ENCODE measurements around the gene BTLA. TPM values are rescaled to one million over a fixed set of nuclear protein-coding genes. Genes with fewer than 3 reads are reported as not detected.

BTLA gene
- total RNA-seq, 1 donor, result not detected

- TF ChIP-seq CTCF (IDR thresholded peaks at IDR 0.05; ENCODE audit: insufficient read depth, low read depth, low read length), result no peak
- H3K4me3 ChIP-seq (ENCODE audit: low read depth, low read length), result no peak overlapping the region
- DNase-seq (ENCODE audit: low read depth), result no peak
These were observed 43.1 kb downstream of the BTLA start for GRCh38 chr3:112456147-112456546.

- no peak for TF ChIP-seq CTCF (IDR thresholded peaks at IDR 0.05; ENCODE audit: insufficient read depth, low read depth, low read length)
- DNase-seq (ENCODE audit: low read depth), result no peak
- H3K4me3 ChIP-seq (ENCODE audit: low read depth, low read length), result no peak overlapping the region
These were observed 50.3 kb downstream of the BTLA start for GRCh38 chr3:112448939-112449338.

- no peak for TF ChIP-seq CTCF (IDR thresholded peaks at IDR 0.05; ENCODE audit: insufficient read depth, low read depth, low read length)
- no peak overlapping the region for H3K4me3 ChIP-seq (ENCODE audit: low read depth, low read length)
- DNase-seq (ENCODE audit: low read depth), result peak; percentile 3
These were observed 52.9 kb downstream of the BTLA start for GRCh38 chr3:112446343-112446742.

GRCh38 chr3:112445839-112446238 lies 53.4 kb downstream of the BTLA start:
- DNase-seq (ENCODE audit: low read depth), result no peak
- no peak for TF ChIP-seq CTCF (IDR thresholded peaks at IDR 0.05; ENCODE audit: insufficient read depth, low read depth, low read length)
- no peak overlapping the region for H3K4me3 ChIP-seq (ENCODE audit: low read depth, low read length)

- no peak overlapping the region for H3K4me3 ChIP-seq (ENCODE audit: low read depth, low read length)
- TF ChIP-seq CTCF (IDR thresholded peaks at IDR 0.05; ENCODE audit: insufficient read depth, low read depth, low read length), result peak; percentile 65
- peak; percentile 58 for DNase-seq (ENCODE audit: low read depth)
These were observed 61.9 kb downstream of the BTLA start for GRCh38 chr3:112437146-112438022.

GRCh38 chr3:112429960-112430359 lies 69.3 kb downstream of the BTLA start:
- H3K4me3 ChIP-seq (ENCODE audit: low read depth, low read length), result no peak overlapping the region
- TF ChIP-seq CTCF (IDR thresholded peaks at IDR 0.05; ENCODE audit: insufficient read depth, low read depth, low read length), result no peak
- DNase-seq (ENCODE audit: low read depth), result no peak
